Astrocyte (in vitro differentiated cells and primary cell): ENCODE data around the gene ATG16L1. TPM values are rescaled to one million over a fixed set of nuclear protein-coding genes. Genes with fewer than 3 reads are reported as not detected.

Source experiments
- DNase-seq: peaks from one replicate; pipeline ENCODE4 v3.0.0-alpha.2; 2010; ENCODE audit warnings: low read depth
- FAIRE-seq: peaks from 2 replicates; lab custom pipeline; 2011; peaks lifted over from hg19 to GRCh38; lab: Jason Lieb, UNC
- H2AFZ ChIP-seq: 2 replicates; pipeline ENCODE4 v1.6.0; 2012; ENCODE audit warnings: low read depth, low read length, inconsistent platforms
- H3K27ac ChIP-seq: 2 replicates; pipeline ENCODE4 v1.5.1; 2011; ENCODE audit warnings: low read depth, low read length, inconsistent platforms
- H3K27me3 ChIP-seq: 2 replicates; pipeline ENCODE4 v1.6.0; 2011; ENCODE audit warnings: low read length, inconsistent platforms; ENCODE audit not compliant: insufficient read depth
- H3K36me3 ChIP-seq: 2 replicates; pipeline ENCODE4 v1.5.1; 2011; ENCODE audit warnings: low read length, inconsistent platforms; ENCODE audit not compliant: insufficient read depth
- H3K4me1 ChIP-seq: 2 replicates; pipeline ENCODE4 v1.5.1; 2011; ENCODE audit warnings: low read length, inconsistent platforms; ENCODE audit not compliant: insufficient read depth
- H3K4me2 ChIP-seq: 2 replicates; pipeline ENCODE4 v1.6.0; 2012; ENCODE audit warnings: low read length, inconsistent platforms
- H3K4me3 ChIP-seq: 2 replicates; pipeline ENCODE4 v1.5.1; 2011; ENCODE audit warnings: low read depth, mild to moderate bottlenecking, low read length, inconsistent platforms; ENCODE audit not compliant: insufficient read depth
- H3K79me2 ChIP-seq: 2 replicates; pipeline ENCODE4 v1.6.0; 2012; ENCODE audit warnings: mild to moderate bottlenecking, low read length, inconsistent platforms; ENCODE audit not compliant: insufficient read depth
- H3K9ac ChIP-seq: 2 replicates; pipeline ENCODE4 v1.6.0; 2012; ENCODE audit warnings: mild to moderate bottlenecking, low read length, inconsistent platforms
- H3K9me3 ChIP-seq: 2 replicates; pipeline ENCODE4 v1.5.1; 2012; ENCODE audit warnings: low read depth, mild to moderate bottlenecking, low read length, inconsistent platforms; ENCODE audit not compliant: insufficient read depth
- H4K20me1 ChIP-seq: 2 replicates; pipeline ENCODE4 v1.6.0; 2012; ENCODE audit warnings: low read length, inconsistent platforms; ENCODE audit not compliant: insufficient read depth
- H3K27ac Mint-ChIP-seq: one replicate; pipeline ENCODE4 v1.8.0; 2021; ENCODE audit warnings: mild to moderate bottlenecking, mixed read lengths; ENCODE audit not compliant: unreplicated experiment
- H3K27me3 Mint-ChIP-seq: one replicate; pipeline ENCODE4 v1.8.0; 2021; ENCODE audit warnings: low read depth, mixed read lengths; ENCODE audit not compliant: unreplicated experiment
- H3K36me3 Mint-ChIP-seq: one replicate; pipeline ENCODE4 v1.8.0; 2021; ENCODE audit warnings: low read depth, mixed read lengths; ENCODE audit not compliant: unreplicated experiment
- H3K4me1 Mint-ChIP-seq: one replicate; pipeline ENCODE4 v1.8.0; 2021; ENCODE audit warnings: low read depth, mixed read lengths; ENCODE audit not compliant: unreplicated experiment
- H3K4me3 Mint-ChIP-seq: one replicate; pipeline ENCODE4 v1.8.0; 2021; ENCODE audit warnings: mild to moderate bottlenecking, moderate library complexity, mixed read lengths; ENCODE audit not compliant: unreplicated experiment
- H3K9me3 Mint-ChIP-seq: one replicate; pipeline ENCODE4 v1.8.0; 2021; ENCODE audit warnings: mild to moderate bottlenecking, mixed read lengths; ENCODE audit not compliant: unreplicated experiment
- EZH2 ChIP-seq: IDR thresholded peaks from 2 replicates; pipeline ENCODE4 v1.6.1; 2012; ENCODE audit warnings: mild to moderate bottlenecking, low read length, inconsistent platforms; ENCODE audit not compliant: insufficient read depth
- total RNA-seq: library from RNA; stranded (reverse); gene quantifications from 2 replicates; pipeline ENCODE4 v1.2.1, GENCODE V29; 2021
- TF ChIP-seq, protein P1 (sequence below): IDR thresholded peaks from 2 replicates; pipeline ENCODE4 v1.5.1; 2011; ENCODE audit warnings: low read depth, mild to moderate bottlenecking, inconsistent platforms, low read length, moderate library complexity; ENCODE audit not compliant: insufficient read depth

Gene ATG16L1
- total RNA-seq, 1 donor from 2014 or later, result 31.6 TPM

- no peak overlapping the region for H2AFZ ChIP-seq
- no peak overlapping the region for H3K4me3 Mint-ChIP-seq
- no peaks in the 10 kb centered on the region for H3K36me3 Mint-ChIP-seq
- H3K79me2 ChIP-seq, result no peaks in the 10 kb centered on the region
- H3K9ac ChIP-seq, result no peak overlapping the region
- no peak for FAIRE-seq
- peaks cover 3% of the 10 kb centered on the region for H3K9me3 Mint-ChIP-seq
- H3K27ac Mint-ChIP-seq, result no peak overlapping the region
- no peaks in the 10 kb centered on the region for H3K36me3 ChIP-seq
- H3K9me3 ChIP-seq, result no peaks in the 10 kb centered on the region
- no peak for TF ChIP-seq EZH2
- TF ChIP-seq, protein P1, sequence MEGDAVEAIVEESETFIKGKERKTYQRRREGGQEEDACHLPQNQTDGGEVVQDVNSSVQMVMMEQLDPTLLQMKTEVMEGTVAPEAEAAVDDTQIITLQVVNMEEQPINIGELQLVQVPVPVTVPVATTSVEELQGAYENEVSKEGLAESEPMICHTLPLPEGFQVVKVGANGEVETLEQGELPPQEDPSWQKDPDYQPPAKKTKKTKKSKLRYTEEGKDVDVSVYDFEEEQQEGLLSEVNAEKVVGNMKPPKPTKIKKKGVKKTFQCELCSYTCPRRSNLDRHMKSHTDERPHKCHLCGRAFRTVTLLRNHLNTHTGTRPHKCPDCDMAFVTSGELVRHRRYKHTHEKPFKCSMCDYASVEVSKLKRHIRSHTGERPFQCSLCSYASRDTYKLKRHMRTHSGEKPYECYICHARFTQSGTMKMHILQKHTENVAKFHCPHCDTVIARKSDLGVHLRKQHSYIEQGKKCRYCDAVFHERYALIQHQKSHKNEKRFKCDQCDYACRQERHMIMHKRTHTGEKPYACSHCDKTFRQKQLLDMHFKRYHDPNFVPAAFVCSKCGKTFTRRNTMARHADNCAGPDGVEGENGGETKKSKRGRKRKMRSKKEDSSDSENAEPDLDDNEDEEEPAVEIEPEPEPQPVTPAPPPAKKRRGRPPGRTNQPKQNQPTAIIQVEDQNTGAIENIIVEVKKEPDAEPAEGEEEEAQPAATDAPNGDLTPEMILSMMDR, result no peak
- H3K4me1 Mint-ChIP-seq, result no peaks in the 10 kb centered on the region
- H3K27me3 Mint-ChIP-seq, result peaks cover 37% of the 10 kb centered on the region
- no peak overlapping the region for H3K27ac ChIP-seq
- no peak overlapping the region for H3K4me3 ChIP-seq
- H3K27me3 ChIP-seq, result peaks cover 5% of the 10 kb centered on the region
- no peaks in the 10 kb centered on the region for H4K20me1 ChIP-seq
- H3K4me1 ChIP-seq, result no peaks in the 10 kb centered on the region
- no peak for DNase-seq
- no peak overlapping the region for H3K4me2 ChIP-seq
Measured at GRCh38 chr2:233314180-233314925, 62.9 kb downstream of the ATG16L1 start.

GRCh38 chr2:233317196-233317943 is 65.9 kb downstream of the ATG16L1 start:
- no peaks in the 10 kb centered on the region for H3K36me3 Mint-ChIP-seq
- Histone ChIP-seq H3K27me3 (peaks cover 17% of the 10 kb centered on the region), H2AFZ (no peak overlapping the region), H3K27ac (no peak overlapping the region), H3K79me2 (no peaks in the 10 kb centered on the region), H3K36me3 (no peaks in the 10 kb centered on the region), H3K4me2 (no peak overlapping the region), H4K20me1 (no peaks in the 10 kb centered on the region), H3K4me1 (no peaks in the 10 kb centered on the region), H3K9me3 (no peaks in the 10 kb centered on the region), H3K9ac (no peak overlapping the region), H3K4me3 (no peak overlapping the region)
- FAIRE-seq, result no peak
- no peaks in the 10 kb centered on the region for H3K9me3 Mint-ChIP-seq
- no peak overlapping the region for H3K27ac Mint-ChIP-seq
- DNase-seq, result no peak
- no peak overlapping the region for H3K4me3 Mint-ChIP-seq
- H3K27me3 Mint-ChIP-seq, result peaks cover 41% of the 10 kb centered on the region
- H3K4me1 Mint-ChIP-seq, result no peaks in the 10 kb centered on the region
- TF ChIP-seq, protein P1, result no peak
- TF ChIP-seq EZH2, result no peak
